IMR-90 (cell line): ENCODE measurements around the gene PRDX5. TPM values are rescaled to one million over a fixed set of nuclear protein-coding genes. Genes with fewer than 3 reads are reported as not detected.
A peak's percentile ranks its signal among the peaks of the same experiment; 100 is the strongest.

Experiments used
- ATAC-seq: fragments of 200-7000 bp; cut with Tn5 transposase; 2 replicates; pipeline ENCODE4 v1.9.1; 2020; ENCODE audit warnings: low read depth, mild to moderate bottlenecking, moderate library complexity
- BruUV-seq: library from RNA; stranded (reverse); fragments of 400-500 nt; replicated peaks from 2 replicates; lab custom pipeline; 2021; lab: Mats Ljungman, UMichigan
- CTCF ChIA-PET: fragments of 300-600 bp; formaldehyde crosslinking; extraction: SDS; loops from one replicate; lab custom pipeline; 2021; ENCODE audit warnings: antibody characterized with exemption; lab: Yijun Ruan, JAX
- POLR2A ChIA-PET: fragments of 300-600 bp; sonication (Branson Sonifier 250); formaldehyde crosslinking; loops from one replicate; lab custom pipeline; 2022; ENCODE audit warnings: antibody characterized with exemption; ENCODE audit not compliant: unreplicated experiment; lab: Charles Lee
- DNase-seq: peaks from one replicate; pipeline ENCODE4 v3.0.0; 2013
- H2AFZ ChIP-seq: replicated peaks from 2 replicates; pipeline ENCODE3; 2013; ENCODE audit warnings: low read length, mild to moderate bottlenecking; ENCODE audit not compliant: poor library complexity
- H2AK5ac ChIP-seq: 2 replicates; pipeline ENCODE4 v1.6.1; 2013; ENCODE audit warnings: low read depth, low read length, inconsistent platforms
- H2AK9ac ChIP-seq: replicated peaks from 2 replicates; pipeline ENCODE3; 2013; ENCODE audit warnings: mild to moderate bottlenecking, low read depth, low read length, moderate library complexity; ENCODE audit not compliant: poor library complexity
- H2BK120ac ChIP-seq: 2 replicates; pipeline ENCODE4 v1.6.1; 2013; ENCODE audit warnings: low read depth, low read length, inconsistent platforms
- H2BK15ac ChIP-seq: 3 replicates; pipeline ENCODE4 v1.6.1; 2013; ENCODE audit warnings: low read depth, low read length, inconsistent platforms
- H2BK20ac ChIP-seq: 2 replicates; pipeline ENCODE4 v1.6.1; 2013; ENCODE audit warnings: low read depth, mild to moderate bottlenecking, inconsistent platforms, low read length, moderate library complexity
- H2BK5ac ChIP-seq: 2 replicates; pipeline ENCODE4 v1.6.1; 2013; ENCODE audit warnings: mild to moderate bottlenecking, low read depth, low read length, inconsistent platforms; ENCODE audit not compliant: poor library complexity, severe bottlenecking
- H3K14ac ChIP-seq: replicated peaks from 2 replicates; pipeline ENCODE4 v1.6.1; 2013; ENCODE audit warnings: low read depth, low read length, inconsistent platforms
- H3K18ac ChIP-seq: 2 replicates; pipeline ENCODE4 v1.6.1; 2013; ENCODE audit warnings: low read depth, low read length, control low read depth
- H3K23ac ChIP-seq: 2 replicates; pipeline ENCODE4 v1.6.1; 2013; ENCODE audit warnings: low read depth, low read length, inconsistent platforms
- H3K27ac ChIP-seq: 2 replicates; pipeline ENCODE4 v1.5.1; 2013; ENCODE audit warnings: mild to moderate bottlenecking, control low read depth, low read length; ENCODE audit not compliant: insufficient read depth
- H3K27me3 ChIP-seq: 2 replicates; pipeline ENCODE4 v1.6.1; 2013; ENCODE audit warnings: low read length; ENCODE audit not compliant: control insufficient read depth, insufficient read depth
- H3K36me3 ChIP-seq: 2 replicates; pipeline ENCODE4 v1.6.1; 2013; ENCODE audit warnings: low read length, mixed read lengths; ENCODE audit not compliant: control insufficient read depth, insufficient read depth
- H3K4ac ChIP-seq: 2 replicates; pipeline ENCODE4 v1.6.1; 2013; ENCODE audit warnings: low read depth, low read length, inconsistent platforms
- H3K4me1 ChIP-seq: 2 replicates; pipeline ENCODE4 v1.6.1; 2013; ENCODE audit warnings: low read length, mixed read lengths; ENCODE audit not compliant: control insufficient read depth, insufficient read depth
- H3K4me2 ChIP-seq: 2 replicates; pipeline ENCODE4 v1.6.1; 2013; ENCODE audit warnings: low read depth, mild to moderate bottlenecking, control low read depth, low read length, moderate library complexity
- H3K4me3 ChIP-seq: 2 replicates; pipeline ENCODE4 v1.5.1; 2013; ENCODE audit warnings: low read depth, mild to moderate bottlenecking, control low read depth, low read length, moderate library complexity; ENCODE audit not compliant: insufficient read depth
- H3K56ac ChIP-seq: 2 replicates; pipeline ENCODE4 v1.6.1; 2013; ENCODE audit warnings: low read length, inconsistent platforms; ENCODE audit not compliant: insufficient read depth; ENCODE audit errors: extremely low read depth
- H3K79me1 ChIP-seq, 2 experiments: 2 replicates each; pipeline ENCODE4 v1.6.1; 2013; ENCODE audit warnings: low read length in 2 of 2, inconsistent platforms in 1 of 2, low read depth in 1 of 2
- H3K9ac ChIP-seq: 2 replicates; pipeline ENCODE4 v1.6.1; 2013; ENCODE audit warnings: low read depth, low read length, control low read depth
- H3K9me1 ChIP-seq: 2 replicates; pipeline ENCODE4 v1.6.1; 2013; ENCODE audit warnings: low read length, inconsistent platforms; ENCODE audit not compliant: insufficient read depth
- H3K9me3 ChIP-seq: 2 replicates; pipeline ENCODE4 v1.6.1; 2013; ENCODE audit warnings: low read length; ENCODE audit not compliant: control insufficient read depth, insufficient read depth
- H4K20me1 ChIP-seq: 2 replicates; pipeline ENCODE4 v1.6.1; 2013; ENCODE audit warnings: low read length, inconsistent platforms; ENCODE audit not compliant: insufficient read depth
- H4K5ac ChIP-seq: 2 replicates; pipeline ENCODE4 v1.6.1; 2013; ENCODE audit warnings: mild to moderate bottlenecking, low read depth, low read length, control low read depth
- H4K8ac ChIP-seq, 2 experiments: 2 replicates each; pipeline ENCODE4 v1.6.1; 2013; ENCODE audit warnings: low read depth in 2 of 2, low read length in 2 of 2, control low read depth in 1 of 2, inconsistent platforms in 1 of 2
- H4K91ac ChIP-seq: 2 replicates; pipeline ENCODE4 v1.6.1; 2013; ENCODE audit warnings: low read depth, low read length, inconsistent platforms; ENCODE audit not compliant: insufficient read depth
- MAFK ChIP-seq: IDR thresholded peaks from 2 replicates; pipeline ENCODE4 v1.6.1; 2012; ENCODE audit warnings: low read depth, low read length, improper control_type of control experiment
- POLR2A ChIP-seq: IDR thresholded peaks from 2 replicates; pipeline ENCODE4 v1.6.1; 2012; ENCODE audit warnings: mild to moderate bottlenecking, low read depth, low read length
- RAD21 ChIP-seq: IDR thresholded peaks from 2 replicates; pipeline ENCODE4 v1.6.1; 2012; ENCODE audit warnings: low read length, improper control_type of control experiment
- WGBS, 2 experiments: methylation state at CpG; one replicate each; pipeline versions ENCODE4 v1.1.5 to v1.1.7; 2013; ENCODE audit warnings: missing lambda C conversion rate in 2 of 2; ENCODE audit not compliant: insufficient read length in 1 of 2; ENCODE audit errors: extremely low coverage in 2 of 2; 5-methylcytosine and 5-hydroxymethylcytosine counted together
- dilution Hi-C: fragments of 300-500 bp; cut with HindIII; formaldehyde crosslinking; loops from one replicate; pipeline ENCODE4 v1.14.3; 2018; ENCODE audit warnings: low sequenced_read_pairs; ENCODE audit not compliant: unreplicated experiment
- in situ Hi-C: fragments of 300-500 bp; cut with MboI; formaldehyde crosslinking; loops from 3 replicates; pipeline ENCODE4 v1.14.3; 2019; ENCODE audit warnings: low sequenced_read_pairs, inconsistent platforms, mixed read lengths
- intact Hi-C: fragments of 100-400 bp; cut with micrococcal nuclease; formaldehyde crosslinking; loops from 2 replicates; pipeline ENCODE4 v1.10.0; 2022
- polyA plus RNA-seq, 3 experiments: library from polyadenylated mRNA; depleted of rRNA; stranded (reverse); fragments of >200 nt; gene quantifications; 2 replicates each; pipeline ENCODE4 v1.2.3, GENCODE V29; 2012; ENCODE audit warnings: low replicate concordance in 1 of 3
- total RNA-seq: library from RNA; depleted of rRNA; stranded (reverse); fragments of >200 nt; gene quantifications from 2 replicates; pipeline ENCODE4 v1.2.3, GENCODE V29; 2012

The PRDX5 gene
- total and polyA plus RNA-seq, 2 of the 4 experiments (the other 2 are of a cell fraction), result 120 to 292 TPM

- Histone ChIP-seq H4K8ac (no peak overlapping the region), H3K27ac (no peak overlapping the region), H3K14ac (no peak overlapping the region), H3K9ac (no peak overlapping the region), H3K4me1 (peaks cover 3% of the 10 kb centered on the region), H3K4ac (no peak overlapping the region), H3K4me3 (no peak overlapping the region), H3K79me1 (peaks cover 5 to 49% of the 10 kb centered on the region in 2 experiments), H2AK5ac (no peak overlapping the region), H3K4me2 (no peak overlapping the region), H3K56ac (no peak overlapping the region), H3K23ac (no peak overlapping the region), H4K5ac (no peak overlapping the region), H3K36me3 (peaks cover 59% of the 10 kb centered on the region), H4K20me1 (no peaks in the 10 kb centered on the region), H2BK15ac (no peak overlapping the region), H3K27me3 (no peaks in the 10 kb centered on the region), H2BK120ac (no peak overlapping the region), H2BK5ac (no peak overlapping the region), H4K91ac (no peak overlapping the region), H3K9me3 (no peaks in the 10 kb centered on the region), H3K18ac (no peak overlapping the region), H2BK20ac (no peak overlapping the region), H3K9me1 (peaks cover 7% of the 10 kb centered on the region), H2AK9ac (peak overlapping the region; percentile 16), H2AFZ (no peak overlapping the region)
- no TSS peak for BruUV-seq
- TF ChIP-seq POLR2A (no peak), RAD21 (no peak), MAFK (no peak)
- POLR2A ChIA-PET, result no interaction called here
- ATAC-seq, result no peak
- intact Hi-C loops, result no loop called here
- CTCF ChIA-PET, result no interaction called here
- in situ Hi-C loops, result no loop called here
- DNase-seq, result no peak
- dilution Hi-C loops, result no loop called here
- 90% methylated on average over 2 of the region's 4 CpGs; no CpG with 5 or more reads in 1 of the 2 experiments for WGBS, 2 experiments
Observed at GRCh38 chr11:64364911-64365310, 47.0 kb downstream of the PRDX5 start.
